Kidney (tissue), 14 donors: ENCODE measurements around the gene CDCA8. TPM values are rescaled to one million over a fixed set of nuclear protein-coding genes. Genes with fewer than 3 reads are reported as not detected.

ENCODE experiments used
- DNase-seq, 5 donors: peaks; one replicate each; pipeline ENCODE4 v3.0.0-alpha.2; 2013 to 2020
- FAIRE-seq: peaks from 2 replicates; lab custom pipeline; 2012; peaks lifted over from hg19 to GRCh38; lab: Jason Lieb, UNC
- H3K27ac ChIP-seq, 2 donors: one replicate each; pipeline ENCODE4 v1.7.0; 2013; ENCODE audit warnings: low read depth in 2 of 2, low read length in 2 of 2, inconsistent platforms in 1 of 2
- H3K27me3 ChIP-seq: one replicate; pipeline ENCODE4 v1.7.1; 2013; ENCODE audit warnings: low read length, inconsistent platforms; ENCODE audit not compliant: control insufficient read depth, insufficient read depth
- H3K36me3 ChIP-seq, 3 donors: one replicate each; pipeline versions ENCODE4 v1.7.0 to v1.7.1; 2013; ENCODE audit warnings: low read length in 3 of 3, control low read depth in 1 of 3, inconsistent platforms in 1 of 3; ENCODE audit not compliant: insufficient read depth in 3 of 3, control insufficient read depth in 2 of 3
- H3K4me1 ChIP-seq, 3 donors: one replicate each; pipeline versions ENCODE4 v1.7.0 to v1.7.1; 2013; ENCODE audit warnings: low read length in 3 of 3, inconsistent platforms in 1 of 3, low read depth in 1 of 3; ENCODE audit not compliant: control insufficient read depth in 2 of 3, insufficient read depth in 2 of 3
- H3K4me3 ChIP-seq, 3 donors: one replicate each; pipeline versions ENCODE4 v1.7.0 to v1.8.1; 2013; ENCODE audit warnings: low read length in 3 of 3, control low read depth in 1 of 3, inconsistent platforms in 1 of 3
- H3K9ac ChIP-seq, 3 donors: one replicate each; pipeline versions ENCODE4 v1.7.0 to v1.7.1; 2013; ENCODE audit warnings: low read length in 3 of 3, control low read depth in 1 of 3, inconsistent platforms in 1 of 3
- H3K9me3 ChIP-seq, 3 donors: one replicate each; pipeline versions ENCODE4 v1.7.0 to v1.7.1; 2013; ENCODE audit warnings: low read length in 3 of 3, control low read depth in 1 of 3, inconsistent platforms in 1 of 3; ENCODE audit not compliant: control insufficient read depth in 2 of 3, insufficient read depth in 1 of 3
- CTCF ChIP-seq: IDR thresholded peaks from 3 replicates; pipeline ENCODE4 v1.5.1; 2012; ENCODE audit warnings: mild to moderate bottlenecking, moderate library complexity, borderline replicate concordance; ENCODE audit not compliant: insufficient read depth; ENCODE audit errors: extremely low read depth
- intact Hi-C: fragments of 100-400 bp; cut with DNase I; formaldehyde crosslinking; loops from one replicate; pipeline ENCODE4 v1.11.1; 2022
- polyA plus RNA-seq: library from polyadenylated mRNA; stranded (reverse); fragments of 350-450 nt; fragmentation: Illumina TruSeq; extraction: RNeasy Lipid Tissue Mini Kit (QIAGEN cat#74804); gene quantifications from one replicate; pipeline ENCODE4 v1.2.3, GENCODE V29; 2014; ENCODE audit warnings: low read depth, low replicate concordance; ENCODE audit not compliant: insufficient read depth
- total RNA-seq: library from RNA; stranded (reverse); fragmentation: NEBNext Ultra II Directional; extraction: Animal tissue kit (Norgen Biotek cat#: 25700); gene quantifications from one replicate; pipeline ENCODE4 v1.2.1, GENCODE V29; 2021
- donor health status: control.
- donor health status: control.
- donor health status: control.
- donor health status: control.
- donor health status: control.
- donor health status: DM: yes; HTN: yes; CAD: no.
- donor health status: Normal renal cell carcinoma (clear cell type).

The CDCA8 gene
- total and polyA plus RNA-seq, 2 donors from 2014 or later = 0.71 to 1.0 TPM

DNA sequence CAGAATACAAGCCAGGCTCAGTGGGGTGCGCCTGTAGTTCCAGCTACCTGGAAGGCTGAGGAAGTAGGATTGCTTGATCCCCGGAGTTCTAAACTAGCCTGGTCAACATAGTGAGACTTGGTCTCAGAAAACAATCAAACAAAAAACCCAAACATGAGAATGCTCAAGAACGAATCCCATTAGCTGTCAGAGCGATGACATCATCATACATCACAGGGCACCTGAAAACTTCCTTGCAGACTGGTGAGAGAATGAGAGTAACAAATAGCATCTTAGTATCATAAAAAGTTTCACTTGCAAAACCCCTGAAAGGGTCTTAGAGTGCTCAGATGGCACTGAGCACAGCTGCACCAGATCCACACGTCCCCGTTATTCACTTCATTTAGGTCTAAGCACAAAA, 21.1 kb upstream of the CDCA8 start:
- H3K4me3 ChIP-seq = no peak overlapping the region
- H3K9ac ChIP-seq = no peak overlapping the region
- DNase-seq (no peak), FAIRE-seq (no peak)
- no peaks in the 10 kb centered on the region for H3K9me3 ChIP-seq
- TF ChIP-seq CTCF = no peak
- no peaks in the 10 kb centered on the region for H3K36me3 ChIP-seq
- no peaks in the 10 kb centered on the region for H3K4me1 ChIP-seq
- H3K27ac ChIP-seq = no peak overlapping the region
- peaks cover 4% of the 10 kb centered on the region for H3K27me3 ChIP-seq
- intact Hi-C loops = no loop called here

- Histone ChIP-seq H3K9me3 (no peaks in the 10 kb centered on the region), H3K27me3 (peaks cover 4% of the 10 kb centered on the region), H3K4me3 (no peak overlapping the region), H3K27ac (no peak overlapping the region), H3K36me3 (no peaks in the 10 kb centered on the region), H3K9ac (no peak overlapping the region), H3K4me1 (no peaks in the 10 kb centered on the region)
- intact Hi-C loops = no loop called here
- peak in 1 of 5 donors; percentile 27 for DNase-seq
- FAIRE-seq = no peak
- no peak for TF ChIP-seq CTCF
Measured at GRCh38 chr1:37672136-37672870, 20.0 kb upstream of the CDCA8 start.

DNA sequence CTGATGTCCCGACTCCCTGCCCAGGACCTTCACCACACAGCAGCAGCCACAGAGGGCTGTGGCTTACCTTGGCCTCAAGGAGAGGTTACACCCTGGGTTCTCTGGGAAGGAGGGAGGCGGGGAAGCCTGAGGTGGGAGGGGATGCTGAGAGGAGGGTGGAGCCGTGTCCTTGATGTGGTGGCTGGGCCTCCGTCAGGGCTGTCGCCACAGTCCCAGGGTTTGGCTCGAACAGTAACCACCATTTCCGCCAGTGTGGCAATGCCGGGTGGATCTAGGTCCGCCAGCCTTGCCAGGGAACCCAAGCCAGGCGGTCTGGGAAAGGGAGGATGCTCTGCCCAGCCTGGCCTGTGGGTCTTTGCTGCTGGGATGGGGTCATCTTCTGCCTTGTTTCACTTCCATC, 18.4 kb upstream of the CDCA8 start:
- Histone ChIP-seq H3K27ac (no peak overlapping the region), H3K36me3 (no peaks in the 10 kb centered on the region), H3K4me1 (no peaks in the 10 kb centered on the region), H3K9ac (no peak overlapping the region), H3K9me3 (no peaks in the 10 kb centered on the region), H3K27me3 (no peaks in the 10 kb centered on the region), H3K4me3 (no peak overlapping the region)
- FAIRE-seq (no peak), DNase-seq (peak in 1 of 5 donors; percentile 30)
- intact Hi-C loops = no loop called here
- no peak for TF ChIP-seq CTCF
